C4-2B (cell line): ENCODE measurements around the gene EXOSC3.

Experiments used
- H3K27ac ChIP-seq: fragments of 450-650 bp; 2 replicates; pipeline ENCODE4 v1.5.1; 2017
- CTCF ChIP-seq: fragments of 450-650 bp; conservative IDR thresholded peaks from 2 replicates; pipeline ENCODE4 v1.5.1; 2017; ENCODE audit warnings: mild to moderate bottlenecking
- ZFX ChIP-seq: fragments of 450-650 bp; IDR thresholded peaks from 2 replicates; pipeline ENCODE4 v1.6.1; 2017

EXOSC3 gene

GRCh38 chr9:37806271-37806670 is 21.4 kb upstream of the EXOSC3 start:
- TF ChIP-seq CTCF (no peak), ZFX (no peak)
- no peak overlapping the region for H3K27ac ChIP-seq

DNA sequence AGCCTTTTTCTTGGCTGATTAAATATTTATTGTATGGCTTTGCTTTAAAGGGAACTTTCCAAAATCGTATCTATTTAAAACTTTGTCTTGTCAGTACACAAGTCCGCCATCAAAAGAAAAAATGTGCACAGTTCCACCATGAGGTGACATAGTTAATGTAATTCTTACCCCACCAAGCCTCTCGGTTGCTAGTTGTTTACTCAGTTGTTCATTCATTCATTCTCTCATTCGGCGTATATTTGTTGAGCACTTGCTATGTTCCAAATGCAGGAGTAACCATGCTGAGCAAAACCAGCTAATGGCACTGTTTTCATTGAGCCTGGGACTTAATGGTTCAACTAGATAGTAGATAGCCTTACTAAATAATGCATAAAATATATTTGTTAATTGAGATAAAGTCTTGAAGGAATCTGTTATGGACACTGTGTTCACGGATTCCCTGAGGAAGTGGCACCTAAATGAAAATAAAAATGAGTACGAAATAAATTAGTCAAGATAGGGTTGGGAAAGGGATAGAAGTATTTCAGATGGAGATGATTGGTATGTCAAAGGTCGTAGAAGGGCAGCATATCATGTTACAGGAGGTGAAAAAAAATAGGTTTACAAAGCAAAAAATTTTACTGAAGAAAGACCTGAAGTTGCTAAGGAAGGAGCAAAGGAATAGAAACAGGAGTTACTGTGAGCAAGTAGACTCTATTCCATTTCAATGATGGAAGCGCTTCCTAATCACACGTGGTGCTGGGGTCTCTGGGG is 17.3 kb upstream of the EXOSC3 start:
- no peak for TF ChIP-seq ZFX
- TF ChIP-seq CTCF = no peak

GRCh38 chr9:37801287-37801850 is 16.5 kb upstream of the EXOSC3 start:
- H3K27ac ChIP-seq = peak overlapping the region; percentile 96
- TF ChIP-seq CTCF (no peak), ZFX (peak; percentile 87)

More for the DNA sequence above, 17.3 kb upstream of the EXOSC3 start:
- peak overlapping the region; percentile 96; the same call in 1 of the 2 replicates for H3K27ac ChIP-seq

GRCh38 chr9:37800631-37801286 is 15.9 kb upstream of the EXOSC3 start, which contains the start of gene DCAF10:
TSS of gene DCAF10 (plus strand) at chr9:37800797. CDS start at chr9:37800867, 70 bp downstream.
- TF ChIP-seq ZFX (peak; percentile 98), CTCF (no peak)
- H3K27ac ChIP-seq = peak within 1 kb of the TSS; percentile 96

DNA sequence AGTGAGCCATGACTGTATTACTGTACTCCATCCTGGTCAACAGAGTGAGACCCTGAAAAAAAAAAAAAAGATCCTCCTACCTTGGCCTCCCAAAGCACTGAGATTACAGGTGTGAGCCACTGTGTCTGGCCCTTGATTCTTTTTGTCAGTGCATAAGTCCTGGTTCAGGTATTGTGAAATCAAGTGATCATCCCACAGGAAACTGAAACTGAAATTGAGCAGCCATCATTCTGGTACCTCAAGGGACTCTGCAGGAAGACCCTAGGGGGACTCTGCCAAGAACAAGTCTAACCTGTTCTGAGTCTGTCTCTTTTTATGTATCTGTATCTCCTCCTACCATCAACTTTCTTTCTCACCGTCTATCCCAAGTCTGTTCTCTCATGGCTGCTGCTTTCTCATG is 13.8 kb upstream of the EXOSC3 start:
- no peak overlapping the region for H3K27ac ChIP-seq

GRCh38 chr9:37796232-37796631 is 11.4 kb upstream of the EXOSC3 start:
- H3K27ac ChIP-seq = no peak overlapping the region
- TF ChIP-seq ZFX (no peak), CTCF (no peak)

More for the DNA sequence above, 13.8 kb upstream of the EXOSC3 start:
- TF ChIP-seq CTCF (no peak), ZFX (no peak)

DNA sequence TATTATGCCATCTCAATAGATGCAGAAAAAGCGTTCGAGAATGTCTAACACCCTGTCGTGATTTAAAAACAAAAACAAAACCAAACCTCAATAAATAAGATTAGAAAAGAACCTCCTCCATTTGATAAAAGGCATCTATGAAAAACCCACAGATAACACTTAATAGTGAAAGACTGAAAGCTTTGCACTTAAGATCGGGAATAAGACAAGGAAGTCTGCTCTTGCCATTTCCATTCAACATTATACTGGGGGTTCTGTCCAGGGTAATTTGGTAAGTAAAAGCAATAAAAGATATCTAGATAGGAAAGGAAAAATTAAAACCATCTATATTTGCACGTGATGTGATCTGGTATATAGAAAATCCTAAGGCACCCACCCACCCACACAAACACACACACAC is 7.3 kb upstream of the EXOSC3 start:
- H3K27ac ChIP-seq = no peak overlapping the region
- TF ChIP-seq CTCF = no peak
- TF ChIP-seq ZFX = no peak
